ENCODE measurements around the gene PACSIN2.

DNA sequence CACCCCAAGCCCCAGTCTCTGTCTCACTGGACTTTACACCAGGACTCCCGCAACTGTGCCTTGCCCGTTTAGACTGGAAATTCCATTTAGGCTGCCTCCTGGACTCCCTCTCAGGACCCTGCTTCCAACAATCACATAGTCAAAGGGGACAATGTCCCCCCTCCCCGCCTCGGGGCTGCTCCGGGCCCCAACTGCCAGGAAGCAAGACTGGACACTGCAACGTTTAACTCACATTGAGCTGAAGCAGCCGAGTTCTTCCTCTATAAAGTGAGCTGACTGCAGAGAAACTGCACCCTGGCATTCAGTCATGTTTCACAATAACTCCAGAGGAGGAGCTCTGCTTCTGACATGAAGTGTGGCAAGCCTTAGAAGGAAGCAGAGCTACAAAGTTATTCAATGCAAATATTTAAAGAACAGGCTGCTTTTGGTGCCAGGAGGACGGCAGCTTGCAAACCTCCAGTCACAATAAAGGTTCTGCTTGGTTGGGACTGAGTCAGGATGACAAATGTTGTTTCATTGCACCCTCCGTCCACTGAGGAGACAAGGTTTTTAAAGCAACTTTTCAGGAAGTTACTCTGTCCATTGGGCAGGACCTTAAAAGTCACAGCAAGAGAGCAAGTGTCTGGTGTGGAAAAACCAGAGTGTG lies 19.9 kb downstream of the PACSIN2 start:
- TF ChIP-seq CTCF (IDR thresholded peaks at IDR 0.05; ENCODE audit: low read depth, low read length, poor library complexity, severe bottlenecking), result no peak
- TF ChIP-seq EZH2phosphoT487 (IDR thresholded peaks at IDR 0.05; ENCODE audit: borderline replicate concordance, low read length), result no peak

Data from DOHH2 (cell line).